ENCODE results near the gene SSMEM1. TPM values are rescaled to one million over a fixed set of nuclear protein-coding genes. Genes with fewer than 3 reads are reported as not detected.

SSMEM1 gene
- total RNA-seq, 6 experiments from 2014 or later = not detected

GRCh38 chr7:130263130-130263529 lies 55.5 kb downstream of the SSMEM1 start:
- peaks cover 0 to 10% (median 4%) of the 10 kb centered on the region in 4 donors for H3K9me3 ChIP-seq
- ATAC-seq (no peak), DNase-seq (no peak)
- H3K36me3 ChIP-seq = no peaks in the 10 kb centered on the region
- no peak overlapping the region for H3K4me3 ChIP-seq
- intact Hi-C loops (cut with DNase I) = no loop called here
- WGBS (ENCODE audit: insufficient coverage, low coverage, low lambda C conversion rate, missing lambda C conversion rate) = 57% methylated on average over 2 of the region's 2 CpGs
- no peaks in the 10 kb centered on the region for H3K27me3 ChIP-seq
- no peak overlapping the region for H3K27ac ChIP-seq
- TF ChIP-seq POLR2A (IDR thresholded peaks at IDR 0.05) = no peak
- TF ChIP-seq CTCF (IDR thresholded peaks at IDR 0.05) = no peak
- H3K4me1 ChIP-seq = no peaks in the 10 kb centered on the region

Other genes with a start within 250 kb of the SSMEM1 start
- gene ZC3HC1, start 156.5 kb upstream of the SSMEM1 start, total RNA-seq = 10 to 100 TPM in 4 of 6 experiments, 1 to 10 TPM in 2; 8.0 to 12.1 (median 11.0) TPM
- gene KLHDC10, start 137.3 kb upstream of the SSMEM1 start, total RNA-seq = 10 to 100 TPM; 12.7 to 35.4 (median 21.7) TPM
- gene TMEM209, start 2.5 kb upstream of the SSMEM1 start, total RNA-seq = 10 to 100 TPM in 2 of 6 experiments, 1 to 10 TPM in 4; 5.8 to 10.9 (median 8.9) TPM
- not detected for gene CPA2, start 59.0 kb downstream of the SSMEM1 start, total RNA-seq
- gene CPA4, start 85.3 kb downstream of the SSMEM1 start, total RNA-seq = not detected
- not detected for gene CPA5, start 137.0 kb downstream of the SSMEM1 start, total RNA-seq
- gene CPA1, start 172.6 kb downstream of the SSMEM1 start, total RNA-seq = not detected
- gene CEP41, start 233.2 kb downstream of the SSMEM1 start, total RNA-seq = 10 to 100 TPM in 1 of 6 experiments, 1 to 10 TPM in 5; 2.6 to 11.7 (median 4.6) TPM